BE2C (cell line): ENCODE measurements around the gene PRTN3.
A peak's percentile ranks its signal among the peaks of the same experiment; 100 is the strongest.

Source experiments
- DNase-seq: peaks from one replicate; pipeline ENCODE4 v3.0.0-alpha.2; 2020
- H3K27me3 ChIP-seq: fragments of 250-450 bp; sonication (Bioruptor Pico); 2 replicates; pipeline ENCODE4 v1.5.1; 2020; ENCODE audit warnings: mild to moderate bottlenecking
- H3K36me3 ChIP-seq: fragments of 250-450 bp; sonication (Bioruptor Pico); 2 replicates; pipeline ENCODE4 v1.5.1; 2020; ENCODE audit warnings: mild to moderate bottlenecking
- H3K4me1 ChIP-seq: fragments of 250-450 bp; sonication (Bioruptor Pico); 2 replicates; pipeline ENCODE4 v1.5.1; 2020
- H3K4me3 ChIP-seq: 2 replicates; pipeline ENCODE4 v1.5.1; 2011; ENCODE audit warnings: low read depth, low read length
- H3K9me3 ChIP-seq: fragments of 250-450 bp; sonication (Bioruptor Pico); 2 replicates; pipeline ENCODE4 v1.5.1; 2020
- CTCF ChIP-seq: IDR thresholded peaks from 2 replicates; pipeline ENCODE4 v1.5.1; 2012; ENCODE audit warnings: mild to moderate bottlenecking, low read depth, low read length

PRTN3 gene

GRCh38 chr19:799076-799881 lies 41.5 kb upstream of the PRTN3 start:
- no peaks in the 10 kb centered on the region for H3K9me3 ChIP-seq
- peaks cover 64% of the 10 kb centered on the region for H3K36me3 ChIP-seq
- peaks cover 22% of the 10 kb centered on the region for H3K4me1 ChIP-seq
- peak overlapping the region; percentile 96 for H3K4me3 ChIP-seq
- H3K27me3 ChIP-seq = no peaks in the 10 kb centered on the region
- TF ChIP-seq CTCF = peak; percentile 30
- peak; percentile 65 for DNase-seq

- H3K4me1 ChIP-seq = peaks cover 31% of the 10 kb centered on the region
- TF ChIP-seq CTCF = 0 out of 2 replicates have a peak, but pooled peaks have one; percentile 1
- H3K4me3 ChIP-seq = peak overlapping the region; percentile 96
- no peaks in the 10 kb centered on the region for H3K27me3 ChIP-seq
- H3K36me3 ChIP-seq = peaks cover 76% of the 10 kb centered on the region
- peak; percentile 58 for DNase-seq
- no peaks in the 10 kb centered on the region for H3K9me3 ChIP-seq
Observed at GRCh38 chr19:800360-801029, 40.3 kb upstream of the PRTN3 start.

- Histone ChIP-seq H3K27me3 (no peaks in the 10 kb centered on the region), H3K36me3 (peaks cover 84% of the 10 kb centered on the region), H3K4me1 (peaks cover 32% of the 10 kb centered on the region), H3K9me3 (no peaks in the 10 kb centered on the region), H3K4me3 (peak overlapping the region; percentile 96)
- DNase-seq = peak; percentile 78
- no peak for TF ChIP-seq CTCF
Observed at GRCh38 chr19:801030-801860, 39.6 kb upstream of the PRTN3 start.

GRCh38 chr19:801861-802497 lies 38.8 kb upstream of the PRTN3 start:
- Histone ChIP-seq H3K9me3 (no peaks in the 10 kb centered on the region), H3K36me3 (peaks cover 91% of the 10 kb centered on the region), H3K4me1 (peaks cover 32% of the 10 kb centered on the region), H3K27me3 (no peaks in the 10 kb centered on the region), H3K4me3 (peak overlapping the region; percentile 96)
- no peak for TF ChIP-seq CTCF
- no peak for DNase-seq

GRCh38 chr19:802498-803098 lies 38.2 kb upstream of the PRTN3 start:
- DNase-seq = no peak
- no peaks in the 10 kb centered on the region for H3K27me3 ChIP-seq
- no peaks in the 10 kb centered on the region for H3K9me3 ChIP-seq
- H3K36me3 ChIP-seq = peaks cover 97% of the 10 kb centered on the region
- H3K4me1 ChIP-seq = peaks cover 32% of the 10 kb centered on the region
- no peak for TF ChIP-seq CTCF
- peak overlapping the region; percentile 96 for H3K4me3 ChIP-seq
